GM19023 (cell line): Measurements from ENCODE around the gene SCYGR2.
"Not testable (repeated sequence)": the region's sequence is repeated elsewhere in the genome, so short reads cannot be mapped to it uniquely, and the experiment has no call there.

Source experiments
- ATAC-seq: cut with Tn5 transposase; IDR thresholded peaks from one replicate; pipeline ENCODE4 v1.9.1; 2021; ENCODE audit warnings: mild to moderate bottlenecking, moderate library complexity; ENCODE audit not compliant: unreplicated experiment

The SCYGR2 gene

GRCh38 chr2:227598835-227599503 is at the start of gene SCYGR2:
Gene SCYGR2 (plus strand): TSS chr2:227598893. CDS start chr2:227598893, 0 bp downstream.
- ATAC-seq = not testable (repeated sequence)

- ATAC-seq = no peak
Observed at GRCh38 chr2:227551836-227552235, 46.9 kb upstream of the SCYGR2 start.

GRCh38 chr2:227562581-227562980 is 36.1 kb upstream of the SCYGR2 start:
- no peak for ATAC-seq

- ATAC-seq = no peak
Observed at GRCh38 chr2:227565080-227565479, 33.6 kb upstream of the SCYGR2 start.

GRCh38 chr2:227566012-227566411 is 32.7 kb upstream of the SCYGR2 start:
- no peak for ATAC-seq

GRCh38 chr2:227568852-227569169 is 29.9 kb upstream of the SCYGR2 start:
- no peak for ATAC-seq

- ATAC-seq = no peak
Observed at GRCh38 chr2:227570615-227571014, 28.1 kb upstream of the SCYGR2 start.

- no peak for ATAC-seq
Observed at GRCh38 chr2:227576110-227576509, 22.6 kb upstream of the SCYGR2 start.

- ATAC-seq = no peak
Observed at GRCh38 chr2:227576812-227577211, 21.9 kb upstream of the SCYGR2 start.

GRCh38 chr2:227577555-227577954 is 21.1 kb upstream of the SCYGR2 start:
- ATAC-seq = no peak

- ATAC-seq = no peak
Observed at GRCh38 chr2:227578642-227579041, 20.1 kb upstream of the SCYGR2 start.

- no peak for ATAC-seq
Observed at GRCh38 chr2:227579791-227580190, 18.9 kb upstream of the SCYGR2 start.

- no peak for ATAC-seq
Observed at GRCh38 chr2:227582369-227582768, 16.3 kb upstream of the SCYGR2 start.

GRCh38 chr2:227592694-227593387 is 5.9 kb upstream of the SCYGR2 start:
- ATAC-seq = peak; percentile 67

GRCh38 chr2:227595797-227596196 is 2.9 kb upstream of the SCYGR2 start:
- no peak for ATAC-seq

- no peak for ATAC-seq
Observed at GRCh38 chr2:227597036-227597435, 1.7 kb upstream of the SCYGR2 start.

- ATAC-seq = no peak
Observed at GRCh38 chr2:227597998-227598397, 695 bp upstream of the SCYGR2 start.

- ATAC-seq = no peak
Observed at GRCh38 chr2:227602358-227602757, 3.7 kb downstream of the SCYGR2 start.

GRCh38 chr2:227606476-227606875 is 7.8 kb downstream of the SCYGR2 start:
- no peak for ATAC-seq

- ATAC-seq = no peak
Observed at GRCh38 chr2:227607941-227608340, 9.2 kb downstream of the SCYGR2 start.

- ATAC-seq = no peak
Observed at GRCh38 chr2:227608561-227609338, 10.1 kb downstream of the SCYGR2 start.

GRCh38 chr2:227610123-227610522 is 11.4 kb downstream of the SCYGR2 start:
- ATAC-seq = no peak
